ENCODE measurements around the gene COG1. TPM values are rescaled to one million over a fixed set of nuclear protein-coding genes. Genes with fewer than 3 reads are reported as not detected.

The COG1 gene
- total and polyA plus RNA-seq, 4 donors: 7.9 to 43.4 (median 29.3) TPM

DNA sequence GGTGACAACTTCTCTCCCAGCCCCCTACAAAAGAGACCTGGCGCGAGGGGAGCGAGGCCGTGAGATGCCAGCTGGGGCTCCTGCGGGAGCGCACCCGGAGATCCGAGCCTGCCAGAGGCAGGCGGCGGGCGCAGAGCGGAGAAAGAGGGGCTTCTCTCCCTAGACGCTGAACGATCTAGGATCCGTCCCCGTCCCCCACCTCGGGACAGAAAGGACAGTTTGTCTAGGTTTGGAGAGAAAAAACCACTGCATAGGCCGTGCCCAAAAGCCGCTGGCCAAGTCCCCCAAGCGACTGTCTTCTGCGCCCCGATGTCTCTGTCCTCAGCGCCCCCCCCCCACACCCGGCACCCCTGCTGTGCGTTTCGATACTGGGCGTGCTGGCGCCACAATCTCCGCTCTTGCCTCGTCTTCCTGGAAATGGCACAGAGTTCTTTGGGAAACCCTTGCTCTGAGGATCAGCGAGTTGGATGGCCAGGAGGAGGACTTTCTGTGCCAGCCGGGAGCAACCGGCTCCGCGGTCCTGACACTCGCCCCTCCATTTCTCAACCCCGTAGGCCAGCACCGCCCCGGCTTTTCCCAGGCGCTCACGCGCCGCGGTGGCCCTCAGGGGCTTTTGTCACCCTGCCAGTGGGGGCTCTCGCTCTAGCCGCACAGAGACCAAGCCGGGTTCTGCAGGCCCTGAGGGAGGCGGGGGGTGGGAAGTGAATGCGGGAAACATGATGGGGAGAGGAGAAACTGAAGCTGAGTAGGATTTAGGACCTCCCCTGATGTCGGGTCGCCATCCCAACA lies 27.0 kb upstream of the COG1 start:
- no peak overlapping the region for H3K27ac ChIP-seq (ENCODE audit: low read depth in 1 of 2, low read length in 2 of 2)
- ATAC-seq (ENCODE audit: low FRiP score): peak; percentile 58
- peaks cover 0 to 3% of the 10 kb centered on the region in 2 donors for H3K27me3 ChIP-seq (ENCODE audit: control insufficient read depth in 1 of 2, insufficient read depth in 2 of 2, low read length in 1 of 2)
- DNase-seq: no peak
- no peaks in the 10 kb centered on the region for H3K36me3 ChIP-seq (ENCODE audit: control insufficient read depth in 1 of 2, insufficient read depth in 2 of 2, low read length in 1 of 2)
- intact Hi-C loops (cut with DNase I): loop anchor here in 1 of 2 donors (2.0 kb wide), 1 partner anchor 179 kb away; no protein-coding TSS in a partner anchor
- no peaks in the 10 kb centered on the region for H3K9me3 ChIP-seq (ENCODE audit: control insufficient read depth, low read length)
- 1% methylated on average over 51 of the region's 51 CpGs for WGBS, 2 donors
- H3K4me3 ChIP-seq (ENCODE audit: low read length in 2 of 2): peak overlapping the region in 1 of 2 donors; percentile 40
- no peaks in the 10 kb centered on the region for H3K4me1 ChIP-seq (ENCODE audit: control insufficient read depth in 1 of 2, insufficient read depth in 2 of 2, low read length in 2 of 2)

DNA sequence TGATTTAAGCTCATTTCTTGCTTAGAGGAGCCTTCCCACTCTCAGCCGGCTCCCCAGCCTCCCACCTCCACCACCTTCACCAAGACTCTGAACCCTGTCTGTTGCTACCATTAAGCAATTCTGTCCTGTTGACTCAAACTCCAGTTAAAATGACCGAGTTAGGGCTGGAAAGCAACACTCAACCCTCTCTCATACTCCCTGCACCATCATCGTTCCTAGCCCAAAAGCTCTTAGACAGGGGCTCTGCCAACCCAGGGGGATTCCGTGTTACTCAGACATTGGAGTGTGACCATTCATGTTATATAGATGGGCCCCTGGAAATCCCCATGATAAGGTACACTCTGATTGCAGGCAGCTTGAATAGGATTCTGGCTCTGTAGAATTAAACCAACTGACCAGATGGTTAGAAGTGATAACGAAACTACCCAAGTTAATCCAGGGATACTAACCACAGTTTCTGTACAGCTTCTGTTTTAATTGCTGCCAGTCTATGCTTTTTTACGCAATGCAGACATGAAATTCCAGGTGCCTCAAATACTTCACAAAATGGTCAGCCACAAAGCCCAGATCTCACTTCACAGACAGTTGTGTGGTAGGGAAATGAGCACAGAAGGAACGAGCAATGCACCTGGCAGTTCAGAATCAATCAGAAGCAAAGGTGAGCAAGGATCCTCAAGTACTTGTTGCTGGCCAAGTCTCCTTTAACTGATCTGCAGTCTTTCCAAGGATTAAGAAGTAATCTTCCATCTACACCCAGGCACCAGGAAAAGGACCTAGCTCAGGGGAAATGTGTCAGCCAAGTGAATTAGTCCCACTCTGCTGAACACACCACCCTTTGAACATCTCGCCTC lies 25.9 kb upstream of the COG1 start:
- H3K4me3 ChIP-seq (ENCODE audit: low read length in 2 of 2): no peak overlapping the region
- H3K27me3 ChIP-seq (ENCODE audit: control insufficient read depth in 1 of 2, insufficient read depth in 2 of 2, low read length in 1 of 2): peaks cover 0 to 3% of the 10 kb centered on the region in 2 donors
- H3K27ac ChIP-seq (ENCODE audit: low read depth in 1 of 2, low read length in 2 of 2): no peak overlapping the region

DNA sequence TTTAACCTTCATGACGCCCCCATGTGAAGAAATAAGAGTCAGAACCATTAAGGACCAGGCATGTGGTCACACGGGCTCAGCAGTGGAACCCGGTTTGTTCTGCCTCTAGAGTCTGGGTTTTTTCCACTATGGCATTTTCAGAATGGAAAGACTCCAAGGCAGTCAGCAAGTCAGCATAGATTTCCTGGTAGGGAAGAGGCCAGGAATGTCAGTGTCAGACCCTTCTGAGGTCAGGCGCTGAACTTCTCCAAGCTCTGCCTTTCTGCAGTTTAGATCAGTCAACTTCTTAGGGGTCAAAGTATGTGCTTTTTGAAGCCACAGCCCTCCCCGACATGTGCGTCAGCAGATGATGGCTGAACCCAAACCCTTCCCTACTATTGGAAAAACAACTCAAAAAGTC lies 24.2 kb upstream of the COG1 start:
- Histone ChIP-seq H3K27me3 (ENCODE audit: control insufficient read depth in 1 of 2, insufficient read depth in 2 of 2, low read length in 1 of 2) (peaks cover 0 to 3% of the 10 kb centered on the region in 2 donors), H3K4me1 (ENCODE audit: control insufficient read depth in 1 of 2, insufficient read depth in 2 of 2, low read length in 2 of 2) (no peaks in the 10 kb centered on the region), H3K36me3 (ENCODE audit: control insufficient read depth in 1 of 2, insufficient read depth in 2 of 2, low read length in 1 of 2) (no peaks in the 10 kb centered on the region), H3K4me3 (ENCODE audit: low read length in 2 of 2) (no peak overlapping the region), H3K27ac (ENCODE audit: low read depth in 1 of 2, low read length in 2 of 2) (no peak overlapping the region), H3K9me3 (ENCODE audit: control insufficient read depth, low read length) (no peaks in the 10 kb centered on the region)
- intact Hi-C loops (cut with DNase I): no loop called here
- 83 to 88% methylated on average over 6 of the region's 6 CpGs for WGBS, 2 donors
- DNase-seq: no peak
- ATAC-seq (ENCODE audit: low FRiP score): no peak

More for the DNA sequence above, 25.9 kb upstream of the COG1 start:
- intact Hi-C loops (cut with DNase I): no loop called here
- no peaks in the 10 kb centered on the region for H3K36me3 ChIP-seq (ENCODE audit: control insufficient read depth in 1 of 2, insufficient read depth in 2 of 2, low read length in 1 of 2)
- no peaks in the 10 kb centered on the region for H3K9me3 ChIP-seq (ENCODE audit: control insufficient read depth, low read length)
- no peaks in the 10 kb centered on the region for H3K4me1 ChIP-seq (ENCODE audit: control insufficient read depth in 1 of 2, insufficient read depth in 2 of 2, low read length in 2 of 2)
- WGBS, 2 donors: 68 to 71% methylated on average over 8 of the region's 8 CpGs
- no peak for DNase-seq
- no peak for ATAC-seq (ENCODE audit: low FRiP score)

DNA sequence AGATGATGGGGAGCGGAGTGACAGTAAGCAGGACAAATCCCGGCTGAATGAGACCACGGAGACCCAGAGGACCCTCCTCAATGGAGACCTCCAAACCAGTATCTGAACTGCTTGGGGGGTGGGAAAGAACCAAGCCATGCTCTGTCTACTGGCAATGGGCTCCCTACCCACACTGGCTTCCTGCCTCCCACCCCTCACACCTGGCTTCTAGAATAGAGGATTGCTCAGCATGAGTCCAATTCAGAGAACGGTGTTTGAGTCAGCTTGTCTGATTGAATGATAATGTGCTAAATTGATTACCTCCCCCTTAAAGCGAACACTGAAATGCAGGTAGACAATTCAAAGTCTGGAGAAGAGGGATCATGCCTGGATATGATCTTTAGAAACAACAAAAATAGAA lies 22.5 kb upstream of the COG1 start:
- 94 to 95% methylated on average over 5 of the region's 5 CpGs for WGBS, 2 donors
- Histone ChIP-seq H3K27ac (ENCODE audit: low read depth in 1 of 2, low read length in 2 of 2) (no peak overlapping the region), H3K27me3 (ENCODE audit: control insufficient read depth in 1 of 2, insufficient read depth in 2 of 2, low read length in 1 of 2) (peaks cover 0 to 2% of the 10 kb centered on the region in 2 donors), H3K4me3 (ENCODE audit: low read length in 2 of 2) (no peak overlapping the region), H3K36me3 (ENCODE audit: control insufficient read depth in 1 of 2, insufficient read depth in 2 of 2, low read length in 1 of 2) (no peaks in the 10 kb centered on the region), H3K4me1 (ENCODE audit: control insufficient read depth in 1 of 2, insufficient read depth in 2 of 2, low read length in 2 of 2) (no peaks in the 10 kb centered on the region), H3K9me3 (ENCODE audit: control insufficient read depth, low read length) (no peaks in the 10 kb centered on the region)
- intact Hi-C loops (cut with DNase I): no loop called here
- ATAC-seq (ENCODE audit: low FRiP score) (no peak), DNase-seq (no peak)

DNA sequence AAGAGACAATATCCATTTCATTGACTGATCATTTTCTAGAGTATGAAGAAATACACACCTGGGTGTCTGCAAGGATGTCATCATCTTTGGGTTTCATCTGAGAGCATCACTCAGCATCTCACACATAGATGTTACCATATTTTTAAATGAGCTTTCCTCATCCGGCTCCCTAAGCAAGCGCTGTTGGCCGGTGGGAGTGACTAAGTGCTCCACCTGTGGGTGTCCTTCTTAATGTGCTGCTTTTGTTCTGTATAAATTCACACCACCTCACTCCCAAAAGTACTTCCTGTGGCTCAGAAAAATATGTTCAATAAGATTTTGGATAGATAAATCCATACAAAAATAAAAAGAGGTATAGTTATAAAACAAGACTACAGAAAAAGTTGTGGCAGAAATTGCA lies 20.6 kb upstream of the COG1 start:
- H3K9me3 ChIP-seq (ENCODE audit: control insufficient read depth, low read length): no peaks in the 10 kb centered on the region
- 80 to 84% methylated on average over 3 of the region's 3 CpGs for WGBS, 2 donors
- no peaks in the 10 kb centered on the region for H3K4me1 ChIP-seq (ENCODE audit: control insufficient read depth in 1 of 2, insufficient read depth in 2 of 2, low read length in 2 of 2)
- ATAC-seq (ENCODE audit: low FRiP score) (no peak), DNase-seq (no peak)
- H3K36me3 ChIP-seq (ENCODE audit: control insufficient read depth in 1 of 2, insufficient read depth in 2 of 2, low read length in 1 of 2): no peaks in the 10 kb centered on the region
- intact Hi-C loops (cut with DNase I): no loop called here
- no peak overlapping the region for H3K4me3 ChIP-seq (ENCODE audit: low read length in 2 of 2)
- no peak overlapping the region for H3K27ac ChIP-seq (ENCODE audit: low read depth in 1 of 2, low read length in 2 of 2)
- H3K27me3 ChIP-seq (ENCODE audit: control insufficient read depth in 1 of 2, insufficient read depth in 2 of 2, low read length in 1 of 2): no peaks in the 10 kb centered on the region

DNA sequence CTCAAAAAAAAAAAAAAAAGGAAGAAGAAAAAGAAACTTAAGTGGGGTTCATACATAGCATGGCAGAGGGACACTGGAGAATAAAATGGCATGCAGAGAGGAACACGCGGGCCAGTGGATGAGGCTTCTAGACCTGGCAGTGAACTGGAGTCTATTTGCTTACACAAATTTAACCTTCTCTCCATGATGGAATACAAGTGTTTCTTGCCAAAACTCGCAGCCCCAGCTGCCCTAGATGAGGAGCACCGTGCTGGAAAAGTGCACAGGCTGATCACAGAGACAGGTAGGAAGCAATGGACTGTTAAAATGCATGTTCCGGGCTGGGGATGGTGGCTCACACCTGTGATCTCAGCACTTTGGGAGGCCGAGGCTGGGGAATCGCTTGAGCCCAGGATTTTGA lies 18.7 kb upstream of the COG1 start:
- WGBS, 2 donors: 82 to 85% methylated on average over 7 of the region's 7 CpGs
- intact Hi-C loops (cut with DNase I): no loop called here
- ATAC-seq (ENCODE audit: low FRiP score): no peak

DNA sequence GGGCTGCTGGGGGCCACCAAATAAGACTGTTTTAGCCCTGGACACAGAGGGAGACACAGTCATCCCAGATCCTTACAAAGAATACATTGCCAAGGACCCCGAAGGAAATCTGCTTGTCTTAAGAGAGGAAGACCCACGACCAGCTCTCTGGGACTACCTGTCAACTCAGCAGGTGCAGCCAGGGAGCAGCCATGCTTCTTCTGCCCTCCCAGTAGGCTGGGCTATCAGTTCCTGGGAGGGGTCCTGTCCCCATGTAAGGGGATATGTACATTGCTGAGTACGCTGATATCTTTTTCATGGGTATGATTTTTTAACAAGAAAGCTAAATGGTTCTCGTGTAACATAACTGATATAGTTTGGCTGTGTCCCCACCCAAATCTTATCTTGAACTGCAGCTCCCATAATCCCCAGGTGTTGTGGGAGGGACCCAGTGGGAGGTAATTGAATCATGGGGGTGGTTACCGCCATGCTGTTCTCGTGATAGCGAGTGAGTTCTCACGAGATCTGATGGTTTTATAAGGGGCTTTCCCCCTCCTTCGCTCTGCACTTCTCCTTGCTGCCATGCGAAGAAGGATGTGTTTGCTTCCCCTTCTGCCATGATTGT lies 16.8 kb upstream of the COG1 start:
- Histone ChIP-seq H3K36me3 (ENCODE audit: control insufficient read depth in 1 of 2, insufficient read depth in 2 of 2, low read length in 1 of 2) (no peaks in the 10 kb centered on the region), H3K9me3 (ENCODE audit: control insufficient read depth, low read length) (no peaks in the 10 kb centered on the region), H3K4me1 (ENCODE audit: control insufficient read depth in 1 of 2, insufficient read depth in 2 of 2, low read length in 2 of 2) (no peaks in the 10 kb centered on the region), H3K4me3 (ENCODE audit: low read length in 2 of 2) (no peak overlapping the region), H3K27me3 (ENCODE audit: control insufficient read depth in 1 of 2, insufficient read depth in 2 of 2, low read length in 1 of 2) (no peaks in the 10 kb centered on the region), H3K27ac (ENCODE audit: low read depth in 1 of 2, low read length in 2 of 2) (no peak overlapping the region)
- intact Hi-C loops (cut with DNase I): no loop called here
- WGBS, 2 donors: 86% methylated on average over 10 of the region's 10 CpGs
- no peak for DNase-seq
- ATAC-seq (ENCODE audit: low FRiP score): no peak

More for the DNA sequence above, 18.7 kb upstream of the COG1 start:
- Histone ChIP-seq H3K9me3 (ENCODE audit: control insufficient read depth, low read length) (no peaks in the 10 kb centered on the region), H3K27ac (ENCODE audit: low read depth in 1 of 2, low read length in 2 of 2) (no peak overlapping the region), H3K36me3 (ENCODE audit: control insufficient read depth in 1 of 2, insufficient read depth in 2 of 2, low read length in 1 of 2) (no peaks in the 10 kb centered on the region), H3K4me3 (ENCODE audit: low read length in 2 of 2) (no peak overlapping the region), H3K4me1 (ENCODE audit: control insufficient read depth in 1 of 2, insufficient read depth in 2 of 2, low read length in 2 of 2) (no peaks in the 10 kb centered on the region), H3K27me3 (ENCODE audit: control insufficient read depth in 1 of 2, insufficient read depth in 2 of 2, low read length in 1 of 2) (no peaks in the 10 kb centered on the region)
- no peak for DNase-seq

DNA sequence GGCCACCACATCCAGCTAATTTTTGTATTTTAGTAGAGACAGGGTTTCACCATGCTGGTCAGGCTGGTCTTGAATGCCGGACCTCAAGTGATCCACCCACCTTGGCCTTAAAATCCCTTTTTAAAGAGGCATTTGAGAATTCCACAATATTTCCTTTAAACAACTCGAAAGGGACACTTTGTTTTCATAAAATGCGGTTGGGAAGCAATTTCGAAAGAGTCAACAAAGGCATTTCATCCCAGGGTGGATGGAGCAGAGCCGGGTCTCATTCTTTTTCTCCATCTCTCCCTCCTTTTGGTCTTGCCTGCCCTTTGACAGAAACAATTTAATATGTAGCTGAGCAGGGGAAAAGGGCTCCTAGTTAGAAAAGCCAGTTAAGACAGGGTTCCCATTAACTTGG lies 13.5 kb upstream of the COG1 start:
- intact Hi-C loops (cut with DNase I): no loop called here
- no peak overlapping the region for H3K27ac ChIP-seq (ENCODE audit: low read depth in 1 of 2, low read length in 2 of 2)
- no peaks in the 10 kb centered on the region for H3K9me3 ChIP-seq (ENCODE audit: control insufficient read depth, low read length)
- H3K36me3 ChIP-seq (ENCODE audit: control insufficient read depth in 1 of 2, insufficient read depth in 2 of 2, low read length in 1 of 2): no peaks in the 10 kb centered on the region
- no peak for ATAC-seq (ENCODE audit: low FRiP score)
- DNase-seq: no peak
- H3K27me3 ChIP-seq (ENCODE audit: control insufficient read depth in 1 of 2, insufficient read depth in 2 of 2, low read length in 1 of 2): no peaks in the 10 kb centered on the region
- WGBS, 2 donors: 73 to 80% methylated on average over 5 of the region's 5 CpGs
- no peaks in the 10 kb centered on the region for H3K4me1 ChIP-seq (ENCODE audit: control insufficient read depth in 1 of 2, insufficient read depth in 2 of 2, low read length in 2 of 2)
- H3K4me3 ChIP-seq (ENCODE audit: low read length in 2 of 2): no peak overlapping the region
